GM18861 (cell line): Measurements from ENCODE around the gene MROH2A.

ENCODE experiments used
- ATAC-seq: cut with Tn5 transposase; IDR thresholded peaks from one replicate; pipeline ENCODE4 v1.9.1; 2021; ENCODE audit not compliant: unreplicated experiment

Gene MROH2A

GRCh38 chr2:233799087-233799665, 21.0 kb downstream of the MROH2A start:
- no peak for ATAC-seq

- no peak for ATAC-seq
Observed at GRCh38 chr2:233799716-233800115, 21.6 kb downstream of the MROH2A start.

- ATAC-seq, result no peak
Observed at GRCh38 chr2:233800208-233800607, 22.1 kb downstream of the MROH2A start.

GRCh38 chr2:233801357-233802131, 23.4 kb downstream of the MROH2A start:
- ATAC-seq, result no peak

- ATAC-seq, result no peak
Observed at GRCh38 chr2:233802132-233802815, 24.1 kb downstream of the MROH2A start.

- ATAC-seq, result no peak
Observed at GRCh38 chr2:233803292-233803911, 25.3 kb downstream of the MROH2A start.

GRCh38 chr2:233803994-233804393, 25.9 kb downstream of the MROH2A start:
- no peak for ATAC-seq

- no peak for ATAC-seq
Observed at GRCh38 chr2:233807215-233807865, 29.2 kb downstream of the MROH2A start.

- ATAC-seq, result no peak
Observed at GRCh38 chr2:233807966-233808935, 30.1 kb downstream of the MROH2A start.

- no peak for ATAC-seq
Observed at GRCh38 chr2:233810385-233810784, 32.3 kb downstream of the MROH2A start.

GRCh38 chr2:233811087-233811486, 33.0 kb downstream of the MROH2A start:
- ATAC-seq, result no peak

GRCh38 chr2:233811732-233812131, 33.6 kb downstream of the MROH2A start:
- no peak for ATAC-seq

- ATAC-seq, result no peak
Observed at GRCh38 chr2:233813236-233814055, 35.3 kb downstream of the MROH2A start.

GRCh38 chr2:233814056-233814835, 36.1 kb downstream of the MROH2A start:
- no peak for ATAC-seq

- no peak for ATAC-seq
Observed at GRCh38 chr2:233815861-233816260, 37.7 kb downstream of the MROH2A start.

- no peak for ATAC-seq
Observed at GRCh38 chr2:233816334-233816733, 38.2 kb downstream of the MROH2A start.

GRCh38 chr2:233816771-233817170, 38.6 kb downstream of the MROH2A start:
- no peak for ATAC-seq

GRCh38 chr2:233817361-233817911, 39.3 kb downstream of the MROH2A start:
- ATAC-seq, result no peak
